Neural cell (in vitro differentiated cells): Measurements from ENCODE around the gene DEFB132.

Source experiments
- EP300 ChIP-seq: fragments of 450-650 bp; conservative IDR thresholded peaks from 2 replicates; pipeline ENCODE4 v1.6.1; 2014; ENCODE audit warnings: antibody characterized with exemption, mild to moderate bottlenecking, moderate library complexity; ENCODE audit not compliant: poor library complexity, severe bottlenecking
- EZH2 ChIP-seq: fragments of 200-600, 300-800 bp; shearing (Covaris generic), sonication (generic); IDR thresholded peaks from 2 replicates; pipeline ENCODE4 v1.6.1; 2014; ENCODE audit warnings: antibody characterized with exemption, low read length, borderline replicate concordance, mild to moderate bottlenecking; ENCODE audit not compliant: insufficient read depth, poor library complexity, severe bottlenecking
- POLR2AphosphoS5 ChIP-seq: IDR thresholded peaks from 2 replicates; pipeline ENCODE4 v1.6.1; 2012
- RAD21 ChIP-seq: fragments of 450-650 bp; conservative IDR thresholded peaks from 2 replicates; pipeline ENCODE4 v1.6.1; 2014; ENCODE audit warnings: antibody characterized with exemption, mild to moderate bottlenecking, moderate library complexity
- SMC3 ChIP-seq: fragments of 450-650 bp; conservative IDR thresholded peaks from 2 replicates; pipeline ENCODE4 v1.6.1; 2014; ENCODE audit warnings: antibody characterized with exemption, mild to moderate bottlenecking, moderate library complexity; ENCODE audit not compliant: poor library complexity
- TF ChIP-seq, protein P1 (sequence below): fragments of 450-650 bp; IDR thresholded peaks from 2 replicates; pipeline ENCODE4 v1.5.1; 2014; ENCODE audit warnings: antibody characterized with exemption, mild to moderate bottlenecking, moderate library complexity; ENCODE audit not compliant: poor library complexity, severe bottlenecking
- TF ChIP-seq, protein P2 (sequence below): IDR thresholded peaks from 2 replicates; pipeline ENCODE4 v1.6.1; 2012; ENCODE audit warnings: borderline replicate concordance

DNA sequence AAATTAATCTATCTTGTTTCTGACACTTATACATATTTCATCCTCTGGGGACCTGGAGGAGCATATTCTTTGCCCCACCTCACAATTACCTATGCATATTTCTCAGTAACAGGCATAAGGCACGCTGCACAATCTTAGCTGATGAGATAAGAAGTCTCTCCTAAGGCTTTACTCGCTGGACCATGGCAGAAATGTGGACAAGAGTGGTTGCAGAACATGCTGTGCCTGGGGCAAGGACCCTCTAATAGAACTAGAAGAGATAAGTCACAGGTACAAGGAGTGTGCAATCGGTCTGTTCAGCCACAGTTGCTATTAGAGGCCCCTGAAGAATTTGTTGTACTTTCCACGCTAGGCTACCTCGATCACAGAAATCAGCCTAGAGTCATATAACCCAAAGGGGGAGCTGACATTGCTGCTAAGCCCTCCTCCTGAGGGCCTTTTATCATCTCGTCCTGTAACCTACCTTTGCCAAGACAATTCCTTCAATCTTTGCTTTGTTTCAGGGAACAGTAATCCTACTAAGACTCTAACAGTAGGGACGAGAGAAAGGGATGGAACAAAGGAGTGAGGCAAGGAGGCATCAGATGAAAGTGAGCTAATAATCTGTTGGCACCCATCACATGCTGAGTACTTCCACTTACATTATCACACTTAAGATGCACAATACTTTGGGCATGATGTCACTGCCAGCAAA, 46.6 kb upstream of the DEFB132 start:
- TF ChIP-seq, protein P1, sequence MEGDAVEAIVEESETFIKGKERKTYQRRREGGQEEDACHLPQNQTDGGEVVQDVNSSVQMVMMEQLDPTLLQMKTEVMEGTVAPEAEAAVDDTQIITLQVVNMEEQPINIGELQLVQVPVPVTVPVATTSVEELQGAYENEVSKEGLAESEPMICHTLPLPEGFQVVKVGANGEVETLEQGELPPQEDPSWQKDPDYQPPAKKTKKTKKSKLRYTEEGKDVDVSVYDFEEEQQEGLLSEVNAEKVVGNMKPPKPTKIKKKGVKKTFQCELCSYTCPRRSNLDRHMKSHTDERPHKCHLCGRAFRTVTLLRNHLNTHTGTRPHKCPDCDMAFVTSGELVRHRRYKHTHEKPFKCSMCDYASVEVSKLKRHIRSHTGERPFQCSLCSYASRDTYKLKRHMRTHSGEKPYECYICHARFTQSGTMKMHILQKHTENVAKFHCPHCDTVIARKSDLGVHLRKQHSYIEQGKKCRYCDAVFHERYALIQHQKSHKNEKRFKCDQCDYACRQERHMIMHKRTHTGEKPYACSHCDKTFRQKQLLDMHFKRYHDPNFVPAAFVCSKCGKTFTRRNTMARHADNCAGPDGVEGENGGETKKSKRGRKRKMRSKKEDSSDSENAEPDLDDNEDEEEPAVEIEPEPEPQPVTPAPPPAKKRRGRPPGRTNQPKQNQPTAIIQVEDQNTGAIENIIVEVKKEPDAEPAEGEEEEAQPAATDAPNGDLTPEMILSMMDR: no peak
- TF ChIP-seq, protein P2, sequence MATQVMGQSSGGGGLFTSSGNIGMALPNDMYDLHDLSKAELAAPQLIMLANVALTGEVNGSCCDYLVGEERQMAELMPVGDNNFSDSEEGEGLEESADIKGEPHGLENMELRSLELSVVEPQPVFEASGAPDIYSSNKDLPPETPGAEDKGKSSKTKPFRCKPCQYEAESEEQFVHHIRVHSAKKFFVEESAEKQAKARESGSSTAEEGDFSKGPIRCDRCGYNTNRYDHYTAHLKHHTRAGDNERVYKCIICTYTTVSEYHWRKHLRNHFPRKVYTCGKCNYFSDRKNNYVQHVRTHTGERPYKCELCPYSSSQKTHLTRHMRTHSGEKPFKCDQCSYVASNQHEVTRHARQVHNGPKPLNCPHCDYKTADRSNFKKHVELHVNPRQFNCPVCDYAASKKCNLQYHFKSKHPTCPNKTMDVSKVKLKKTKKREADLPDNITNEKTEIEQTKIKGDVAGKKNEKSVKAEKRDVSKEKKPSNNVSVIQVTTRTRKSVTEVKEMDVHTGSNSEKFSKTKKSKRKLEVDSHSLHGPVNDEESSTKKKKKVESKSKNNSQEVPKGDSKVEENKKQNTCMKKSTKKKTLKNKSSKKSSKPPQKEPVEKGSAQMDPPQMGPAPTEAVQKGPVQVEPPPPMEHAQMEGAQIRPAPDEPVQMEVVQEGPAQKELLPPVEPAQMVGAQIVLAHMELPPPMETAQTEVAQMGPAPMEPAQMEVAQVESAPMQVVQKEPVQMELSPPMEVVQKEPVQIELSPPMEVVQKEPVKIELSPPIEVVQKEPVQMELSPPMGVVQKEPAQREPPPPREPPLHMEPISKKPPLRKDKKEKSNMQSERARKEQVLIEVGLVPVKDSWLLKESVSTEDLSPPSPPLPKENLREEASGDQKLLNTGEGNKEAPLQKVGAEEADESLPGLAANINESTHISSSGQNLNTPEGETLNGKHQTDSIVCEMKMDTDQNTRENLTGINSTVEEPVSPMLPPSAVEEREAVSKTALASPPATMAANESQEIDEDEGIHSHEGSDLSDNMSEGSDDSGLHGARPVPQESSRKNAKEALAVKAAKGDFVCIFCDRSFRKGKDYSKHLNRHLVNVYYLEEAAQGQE: no peak
- TF ChIP-seq EP300 (no peak), POLR2AphosphoS5 (no peak), EZH2 (no peak), RAD21 (no peak), SMC3 (no peak)
